ENCODE results near the gene EXOC4.

DNA sequence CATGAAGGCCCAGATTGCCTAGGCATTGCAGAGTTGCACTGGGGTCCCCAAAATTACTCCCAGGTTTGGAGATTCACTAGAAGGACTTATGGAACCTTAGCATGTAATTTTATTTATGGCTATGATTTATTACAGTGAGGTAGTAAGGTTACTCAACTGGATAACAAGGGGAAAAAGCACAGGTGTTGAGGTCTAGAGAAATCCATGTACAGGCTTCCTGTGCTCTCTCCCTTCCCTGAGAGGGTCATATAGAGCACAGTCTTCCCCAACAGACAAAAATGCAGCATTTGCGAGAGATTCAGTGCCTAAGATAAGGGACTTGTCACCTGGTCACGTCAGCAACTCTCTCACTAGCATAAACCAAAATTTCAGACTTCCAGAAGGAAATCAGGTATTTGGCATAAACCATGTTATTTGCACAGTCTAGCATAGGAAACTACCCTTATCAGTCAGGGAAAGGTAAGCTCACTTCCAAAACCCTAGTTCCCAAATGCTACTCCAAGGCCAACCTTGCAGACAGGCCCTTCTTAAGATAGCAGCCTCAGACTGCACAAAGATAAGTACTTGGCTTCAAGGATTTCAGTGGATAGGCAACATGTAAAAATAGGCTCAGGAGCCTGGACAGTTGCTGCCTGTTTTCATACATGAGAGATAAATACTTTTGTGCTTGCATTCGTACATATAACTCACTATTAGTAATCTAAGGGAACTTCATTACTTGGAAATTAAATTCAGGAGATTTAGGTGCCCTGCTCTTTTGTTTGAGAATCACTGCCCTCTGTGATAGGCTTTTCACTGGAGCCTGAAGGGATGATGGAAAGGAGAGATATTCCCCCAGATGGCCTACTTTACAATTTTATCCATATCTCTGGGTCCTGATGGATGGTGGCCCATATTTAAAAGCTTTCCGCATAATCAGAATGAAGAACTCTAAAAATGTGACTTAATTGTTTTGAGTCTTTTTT lies 495.8 kb downstream of the EXOC4 start:
- TF ChIP-seq, protein P1, sequence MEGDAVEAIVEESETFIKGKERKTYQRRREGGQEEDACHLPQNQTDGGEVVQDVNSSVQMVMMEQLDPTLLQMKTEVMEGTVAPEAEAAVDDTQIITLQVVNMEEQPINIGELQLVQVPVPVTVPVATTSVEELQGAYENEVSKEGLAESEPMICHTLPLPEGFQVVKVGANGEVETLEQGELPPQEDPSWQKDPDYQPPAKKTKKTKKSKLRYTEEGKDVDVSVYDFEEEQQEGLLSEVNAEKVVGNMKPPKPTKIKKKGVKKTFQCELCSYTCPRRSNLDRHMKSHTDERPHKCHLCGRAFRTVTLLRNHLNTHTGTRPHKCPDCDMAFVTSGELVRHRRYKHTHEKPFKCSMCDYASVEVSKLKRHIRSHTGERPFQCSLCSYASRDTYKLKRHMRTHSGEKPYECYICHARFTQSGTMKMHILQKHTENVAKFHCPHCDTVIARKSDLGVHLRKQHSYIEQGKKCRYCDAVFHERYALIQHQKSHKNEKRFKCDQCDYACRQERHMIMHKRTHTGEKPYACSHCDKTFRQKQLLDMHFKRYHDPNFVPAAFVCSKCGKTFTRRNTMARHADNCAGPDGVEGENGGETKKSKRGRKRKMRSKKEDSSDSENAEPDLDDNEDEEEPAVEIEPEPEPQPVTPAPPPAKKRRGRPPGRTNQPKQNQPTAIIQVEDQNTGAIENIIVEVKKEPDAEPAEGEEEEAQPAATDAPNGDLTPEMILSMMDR (IDR thresholded peaks at IDR 0.05): no peak
- no peak for TF ChIP-seq POLR2A (IDR thresholded peaks at IDR 0.05)
